IPS-NIHi7 (cell line): ENCODE measurements around the gene C1orf198.

Experiments used
- DNase-seq: peaks from one replicate; pipeline ENCODE4 v3.0.0; 2012; ENCODE audit warnings: mixed read lengths; ENCODE audit errors: extremely low spot score

The C1orf198 gene

GRCh38 chr1:230892018-230892491 is 23.7 kb upstream of the C1orf198 start:
- no peak for DNase-seq

- DNase-seq = peak; percentile 45
These were observed 23.1 kb upstream of the C1orf198 start for GRCh38 chr1:230891413-230891812.

DNA sequence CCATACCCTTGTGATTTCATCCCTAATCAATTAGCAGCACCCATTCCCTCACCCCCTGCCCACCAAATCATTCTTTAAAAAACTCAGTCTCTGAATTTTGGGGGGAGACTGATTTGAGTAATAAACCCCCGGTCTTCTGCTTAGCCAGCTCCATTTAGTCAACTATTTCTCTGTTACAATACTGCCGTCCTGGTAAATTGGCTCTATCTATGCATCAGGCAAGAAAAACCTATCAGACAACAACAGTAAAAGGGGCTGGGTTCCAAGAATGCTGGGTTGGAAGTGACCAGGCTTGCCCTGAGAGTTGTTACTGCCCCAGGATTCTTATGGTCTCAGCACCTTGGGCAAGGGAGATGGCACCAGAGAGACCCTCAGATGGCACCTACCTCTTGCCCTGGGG is 16.3 kb upstream of the C1orf198 start:
- DNase-seq = no peak

- no peak for DNase-seq
These were observed 15.6 kb upstream of the C1orf198 start for GRCh38 chr1:230883967-230884366.

DNA sequence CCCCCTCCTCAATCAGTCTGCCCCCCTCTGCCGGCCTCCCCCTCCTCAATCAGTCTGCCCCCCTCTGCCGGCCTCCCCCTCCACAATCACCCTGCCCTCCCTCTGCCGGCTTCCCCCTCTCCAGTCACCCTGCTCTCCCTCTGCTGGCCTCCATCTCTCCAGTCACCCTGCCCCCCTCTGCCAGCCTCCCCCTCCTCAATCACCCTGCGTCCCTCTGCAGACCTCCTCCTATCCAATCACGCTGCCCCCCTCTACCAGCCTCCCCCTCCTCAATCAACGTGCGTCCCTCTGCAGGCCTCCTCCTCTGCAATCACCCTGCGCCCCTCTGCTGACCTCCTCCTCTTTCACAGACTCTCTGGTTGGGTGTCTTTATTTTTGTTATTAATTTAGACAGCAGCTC is 11.5 kb upstream of the C1orf198 start:
- no peak for DNase-seq

DNA sequence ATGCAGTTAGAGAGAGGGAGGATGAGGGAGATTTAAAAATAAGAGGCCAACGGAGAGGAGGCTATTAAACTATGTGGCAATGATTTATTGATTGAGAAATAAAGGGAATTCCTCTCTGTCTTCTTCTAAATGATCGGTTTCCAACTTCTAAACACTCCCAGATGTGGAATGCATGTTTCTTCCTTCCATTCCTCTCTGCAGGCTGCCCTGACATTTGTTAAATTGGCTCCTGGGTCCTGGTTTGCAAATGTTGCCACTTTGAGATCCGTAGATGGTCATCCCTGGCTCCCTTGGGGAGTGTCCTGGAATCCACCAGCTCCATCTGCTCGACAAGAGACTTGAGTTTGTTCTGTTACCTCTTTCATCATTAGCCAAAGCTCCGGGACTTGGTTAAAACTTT is 10.3 kb upstream of the C1orf198 start:
- DNase-seq = no peak

DNA sequence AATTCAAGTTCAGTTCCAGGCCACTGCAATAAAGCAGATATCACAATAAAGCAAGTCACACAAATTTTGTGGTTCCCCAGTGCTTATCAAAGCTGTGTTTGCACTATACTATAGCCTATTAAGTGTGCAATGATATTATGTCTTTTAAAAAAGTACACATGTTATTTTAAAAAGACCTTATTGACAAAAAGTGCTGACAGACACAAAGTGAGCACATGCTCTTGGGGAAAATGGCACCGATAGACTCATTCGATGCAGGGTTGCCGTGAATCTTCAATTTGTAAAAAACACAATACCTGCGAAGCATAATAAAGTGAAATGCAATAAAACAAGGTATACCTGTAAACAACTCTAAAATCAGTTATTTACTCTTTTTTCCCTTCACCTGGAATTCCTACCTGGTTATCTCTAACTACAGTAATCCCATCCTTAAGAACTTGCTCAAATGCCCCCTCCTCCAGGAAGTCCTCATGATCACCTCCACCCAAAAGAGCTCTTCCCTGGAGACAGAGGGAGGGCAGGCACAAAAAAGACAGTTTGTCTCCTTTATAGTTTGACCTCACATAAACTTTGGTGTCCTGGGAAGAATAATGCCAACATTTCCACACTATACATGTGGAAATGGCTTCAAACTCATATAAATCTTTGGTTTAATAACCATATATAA is 9.7 kb upstream of the C1orf198 start:
- no peak for DNase-seq

GRCh38 chr1:230877146-230877923 is 9.0 kb upstream of the C1orf198 start:
- DNase-seq = no peak

GRCh38 chr1:230876660-230877059 is 8.3 kb upstream of the C1orf198 start:
- no peak for DNase-seq

GRCh38 chr1:230875370-230875769 is 7.0 kb upstream of the C1orf198 start:
- DNase-seq = no peak

GRCh38 chr1:230870916-230871315 is 2.6 kb upstream of the C1orf198 start:
- no peak for DNase-seq

DNA sequence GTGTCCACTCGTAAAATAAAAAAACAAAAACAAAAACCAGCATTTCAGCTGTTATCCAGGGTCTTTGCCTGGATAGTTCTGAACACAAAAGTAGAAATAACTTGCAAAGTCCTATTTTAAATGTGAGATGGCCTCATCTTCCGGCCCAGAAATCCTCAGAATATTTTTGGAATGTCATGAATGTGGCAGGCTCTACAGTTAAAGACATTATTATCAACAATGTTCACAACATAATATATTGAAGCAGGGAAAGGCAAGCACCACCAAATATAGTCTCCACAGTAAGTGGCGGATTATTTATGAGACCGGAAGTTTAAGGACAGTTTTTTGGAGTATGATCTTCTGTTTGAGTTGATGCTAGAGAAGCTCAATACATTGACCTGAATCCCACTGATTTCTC is 1.2 kb upstream of the C1orf198 start:
- DNase-seq = no peak

DNA sequence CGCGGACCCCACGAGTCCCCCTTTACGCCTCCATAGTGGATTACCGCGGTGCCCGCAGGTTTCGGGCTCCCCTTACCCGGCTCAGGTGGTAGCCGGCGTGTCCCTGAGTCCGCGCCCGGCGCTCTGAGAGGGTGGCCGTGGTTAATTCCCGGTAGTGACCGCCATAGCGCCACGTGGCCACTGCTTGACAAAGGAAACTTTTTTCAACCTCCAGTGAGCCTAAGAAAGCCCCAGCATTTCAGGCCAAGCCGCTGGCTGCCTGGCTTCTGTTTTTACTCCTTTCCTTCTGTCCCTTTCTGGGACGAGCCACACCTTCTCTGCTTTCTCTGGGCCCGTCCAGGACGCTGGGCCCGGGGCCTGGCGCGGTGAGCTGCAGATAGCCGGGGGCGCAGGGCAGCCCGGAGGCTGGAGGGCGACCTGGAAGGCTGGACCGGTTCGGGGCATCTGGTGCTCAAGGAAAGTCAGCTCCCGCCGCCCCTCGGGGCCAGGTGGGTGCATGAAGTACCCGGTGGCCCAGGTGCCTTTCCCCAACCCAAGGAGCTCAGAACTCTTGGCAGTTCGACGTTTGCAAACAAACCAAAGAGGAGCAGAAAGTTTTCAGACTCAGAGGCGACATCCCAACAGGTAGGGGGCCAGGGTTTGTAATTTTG is 540 bp upstream of the C1orf198 start:
- DNase-seq = peak; percentile 48

DNA sequence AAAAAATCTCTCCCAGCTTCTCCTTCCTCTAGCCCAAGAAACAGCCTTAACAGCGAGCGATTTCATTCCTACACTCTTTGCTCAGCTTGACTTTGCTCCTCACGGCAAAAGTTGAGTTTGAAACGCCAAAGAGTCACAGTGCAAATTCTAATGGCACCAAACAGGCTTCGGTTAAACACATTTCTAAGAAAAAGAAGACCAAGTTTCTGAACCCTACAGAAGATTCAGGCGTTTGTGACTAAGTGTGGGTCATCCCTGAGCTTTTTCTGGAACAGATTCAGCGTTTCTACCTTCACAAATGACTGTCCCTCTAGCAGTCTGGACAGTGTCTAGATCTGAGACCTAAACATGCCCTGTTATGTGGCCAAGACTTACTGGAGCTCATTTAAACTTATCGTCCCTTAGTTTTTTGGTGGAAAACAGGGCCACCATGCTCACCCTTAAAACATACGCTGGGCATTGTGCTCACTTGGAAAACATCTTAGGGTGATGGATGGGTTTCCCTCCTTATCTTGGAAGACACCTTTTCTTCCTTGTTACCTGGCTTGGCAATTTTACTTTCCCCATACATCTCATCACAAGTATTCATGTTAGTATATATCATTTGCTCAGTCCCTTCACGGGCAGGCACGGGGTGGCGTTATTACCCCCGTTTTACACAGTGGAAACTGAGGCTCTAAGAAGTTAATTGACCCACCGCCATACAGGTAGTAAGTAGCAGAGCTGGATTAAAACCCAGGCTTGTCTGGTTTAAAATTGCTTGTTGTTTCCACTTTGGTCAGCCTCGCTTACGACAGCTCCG is 1.0 kb downstream of the C1orf198 start:
- DNase-seq = no peak

- no peak for DNase-seq
These were observed 1.9 kb downstream of the C1orf198 start for GRCh38 chr1:230866171-230867070.

GRCh38 chr1:230865062-230865817 is 3.1 kb downstream of the C1orf198 start:
- DNase-seq = no peak

- no peak for DNase-seq
These were observed 3.9 kb downstream of the C1orf198 start for GRCh38 chr1:230864441-230864840.

DNA sequence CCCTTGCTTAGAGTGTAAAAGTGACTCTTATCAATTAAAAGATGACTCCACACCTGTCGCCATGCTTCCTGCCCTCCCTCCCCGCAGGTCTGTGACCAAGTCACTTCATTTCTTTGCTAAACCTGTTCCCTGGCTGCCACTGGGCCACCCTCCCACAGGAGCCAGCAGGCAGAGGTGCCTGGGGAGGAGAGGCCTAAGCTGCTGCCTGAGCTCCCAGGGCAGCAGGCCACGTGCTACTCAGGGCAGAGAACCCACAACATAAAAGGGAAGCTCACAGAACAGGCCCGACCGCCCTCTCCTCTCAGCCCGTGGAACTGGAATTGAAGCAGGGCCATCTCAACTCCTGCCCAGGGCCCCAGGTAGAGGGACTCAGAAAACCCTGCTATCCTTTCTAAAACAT is 4.9 kb downstream of the C1orf198 start:
- peak; percentile 37 for DNase-seq

DNA sequence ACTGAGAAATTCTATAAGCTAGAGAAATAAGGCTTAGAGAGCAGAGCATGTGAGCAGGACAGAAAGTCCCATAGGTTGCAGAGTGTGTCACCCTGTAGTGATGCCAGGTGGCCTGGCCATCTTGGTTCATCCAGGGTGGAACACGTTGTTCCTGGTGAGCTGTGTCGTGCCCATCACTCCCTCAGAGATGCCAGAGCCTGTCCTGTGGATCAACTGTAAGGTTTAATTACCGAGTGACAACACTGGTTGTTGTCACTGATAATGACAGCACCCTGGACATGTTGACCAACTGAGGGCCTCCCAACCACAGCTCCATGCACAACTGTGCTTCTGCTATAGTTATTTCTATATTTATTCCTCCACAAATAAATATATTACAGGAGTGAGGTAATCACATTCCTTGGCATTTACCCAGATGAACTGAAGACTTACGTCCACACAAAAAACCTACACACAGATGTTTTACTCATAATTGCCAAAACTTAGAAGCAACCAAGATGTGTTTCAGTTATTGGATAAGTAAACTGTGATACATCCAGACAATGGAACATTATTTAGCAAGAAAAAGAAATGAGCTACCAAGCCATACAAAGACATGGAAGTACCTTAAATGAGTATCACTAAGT is 6.2 kb downstream of the C1orf198 start:
- no peak for DNase-seq

DNA sequence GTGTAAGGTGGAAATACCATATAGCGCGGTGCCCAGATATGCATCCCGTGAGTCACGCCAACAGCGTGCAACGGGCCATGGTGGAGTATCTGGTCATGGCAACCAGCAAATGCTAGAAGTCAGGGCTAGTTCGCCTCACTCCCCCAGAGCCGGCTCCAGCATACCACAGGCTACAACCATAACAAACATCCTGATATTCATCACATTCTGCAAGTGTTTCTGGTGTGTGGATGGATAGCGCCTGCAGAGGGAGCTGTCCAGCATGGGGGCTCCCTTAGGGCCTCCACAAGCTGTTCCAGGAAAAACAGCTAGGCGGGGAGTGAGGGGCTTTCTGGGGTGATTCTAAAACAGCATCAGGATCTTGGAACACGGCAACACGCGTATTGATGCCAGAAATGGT is 6.8 kb downstream of the C1orf198 start:
- DNase-seq = peak; percentile 62
